ENCODE measurements around the gene CCL4L2.
"Not testable (repeated sequence)": the region's sequence is repeated elsewhere in the genome, so short reads cannot be mapped to it uniquely, and the experiment has no call there.

Gene CCL4L2

GRCh38 chr17:36185416-36185815 lies 25.4 kb upstream of the CCL4L2 start:
- DNase-seq (ENCODE audit: low read depth, low spot score): no peak
- ChIA-PET CTCF (interaction anchor here (3.7 kb wide), 1 partner anchor 37 kb away, joined by 46 read pairs; no protein-coding TSS in a partner anchor), POLR2A (interaction anchor here (1.6 kb wide), 1 partner anchor 75 kb away, joined by 5 read pairs; no protein-coding TSS in a partner anchor)
- no peak overlapping the region for H3K4me3 ChIP-seq (ENCODE audit: low read depth, low read length)
- TF ChIP-seq, protein P1, sequence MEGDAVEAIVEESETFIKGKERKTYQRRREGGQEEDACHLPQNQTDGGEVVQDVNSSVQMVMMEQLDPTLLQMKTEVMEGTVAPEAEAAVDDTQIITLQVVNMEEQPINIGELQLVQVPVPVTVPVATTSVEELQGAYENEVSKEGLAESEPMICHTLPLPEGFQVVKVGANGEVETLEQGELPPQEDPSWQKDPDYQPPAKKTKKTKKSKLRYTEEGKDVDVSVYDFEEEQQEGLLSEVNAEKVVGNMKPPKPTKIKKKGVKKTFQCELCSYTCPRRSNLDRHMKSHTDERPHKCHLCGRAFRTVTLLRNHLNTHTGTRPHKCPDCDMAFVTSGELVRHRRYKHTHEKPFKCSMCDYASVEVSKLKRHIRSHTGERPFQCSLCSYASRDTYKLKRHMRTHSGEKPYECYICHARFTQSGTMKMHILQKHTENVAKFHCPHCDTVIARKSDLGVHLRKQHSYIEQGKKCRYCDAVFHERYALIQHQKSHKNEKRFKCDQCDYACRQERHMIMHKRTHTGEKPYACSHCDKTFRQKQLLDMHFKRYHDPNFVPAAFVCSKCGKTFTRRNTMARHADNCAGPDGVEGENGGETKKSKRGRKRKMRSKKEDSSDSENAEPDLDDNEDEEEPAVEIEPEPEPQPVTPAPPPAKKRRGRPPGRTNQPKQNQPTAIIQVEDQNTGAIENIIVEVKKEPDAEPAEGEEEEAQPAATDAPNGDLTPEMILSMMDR (IDR thresholded peaks at IDR 0.05; ENCODE audit: insufficient read depth, low read length, missing control alignments): no peak

DNA sequence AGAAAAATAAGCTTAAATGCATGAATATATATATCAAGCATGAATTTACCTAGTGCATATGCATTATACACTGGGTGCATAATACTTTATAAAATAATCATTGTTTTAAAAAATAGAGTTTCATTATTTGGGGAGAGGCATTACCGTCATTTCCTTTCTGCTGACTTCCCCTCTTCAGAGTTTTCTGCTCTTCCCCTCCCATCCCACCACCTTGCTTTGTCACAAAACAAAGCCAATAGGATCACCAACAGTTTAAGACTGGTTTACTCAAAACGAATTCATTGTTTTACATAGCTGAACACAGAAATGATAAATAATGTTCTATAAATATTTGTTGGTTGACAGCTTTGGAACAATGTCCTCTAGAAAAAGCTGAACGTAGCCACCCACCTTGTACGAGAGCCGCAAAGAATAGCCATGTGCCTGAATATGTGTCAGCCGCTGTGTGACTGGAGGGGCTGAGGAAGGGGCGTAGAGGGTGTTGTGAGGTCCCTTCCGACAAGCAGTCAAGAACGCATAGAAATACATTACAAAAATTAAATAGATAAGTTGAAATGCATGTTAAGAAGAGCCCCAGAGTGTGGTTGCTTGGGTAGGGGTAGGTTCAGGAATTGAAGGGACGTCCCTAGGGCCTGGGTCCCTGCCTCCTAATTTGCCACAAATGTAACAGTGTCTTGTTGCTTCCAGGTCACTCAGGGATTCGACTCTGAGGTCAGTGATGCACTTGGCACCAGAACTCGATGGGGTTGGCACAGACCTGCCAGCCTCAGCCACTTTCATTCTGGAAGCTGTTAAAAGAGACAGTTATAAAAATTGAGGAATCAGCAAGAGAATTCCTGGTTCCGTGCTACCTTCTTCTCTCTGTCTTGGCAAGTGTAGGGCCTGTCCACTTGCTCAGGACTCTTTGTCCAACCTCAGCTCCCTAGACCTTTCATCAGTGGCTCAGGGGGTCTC lies 23.8 kb upstream of the CCL4L2 start:
- DNase-seq (ENCODE audit: low read depth, low spot score); POLR2A ChIA-PET; H3K4me3 ChIP-seq (ENCODE audit: low read depth, low read length): not testable (repeated sequence)
- CTCF ChIA-PET: interaction anchor here (1.4 kb wide), 1 partner anchor 38 kb away, joined by 4 read pairs; no protein-coding TSS in a partner anchor

GRCh38 chr17:36187943-36188665 lies 22.8 kb upstream of the CCL4L2 start:
- POLR2A ChIA-PET: interaction anchor here (0.6 kb wide), 1 partner anchor 55 kb away, joined by 3 read pairs; no protein-coding TSS in a partner anchor
- H3K4me3 ChIP-seq (ENCODE audit: low read depth, low read length); DNase-seq (ENCODE audit: low read depth, low spot score); CTCF ChIA-PET: not testable (repeated sequence)

- H3K4me3 ChIP-seq (ENCODE audit: low read depth, low read length): no peak overlapping the region
- DNase-seq (ENCODE audit: low read depth, low spot score): no peak
- TF ChIP-seq, protein P1 (IDR thresholded peaks at IDR 0.05; ENCODE audit: insufficient read depth, low read length, missing control alignments): no peak
- POLR2A ChIA-PET: no interaction called here
- CTCF ChIA-PET: no interaction called here
Observed at GRCh38 chr17:36188891-36189306, 22.0 kb upstream of the CCL4L2 start.

DNA sequence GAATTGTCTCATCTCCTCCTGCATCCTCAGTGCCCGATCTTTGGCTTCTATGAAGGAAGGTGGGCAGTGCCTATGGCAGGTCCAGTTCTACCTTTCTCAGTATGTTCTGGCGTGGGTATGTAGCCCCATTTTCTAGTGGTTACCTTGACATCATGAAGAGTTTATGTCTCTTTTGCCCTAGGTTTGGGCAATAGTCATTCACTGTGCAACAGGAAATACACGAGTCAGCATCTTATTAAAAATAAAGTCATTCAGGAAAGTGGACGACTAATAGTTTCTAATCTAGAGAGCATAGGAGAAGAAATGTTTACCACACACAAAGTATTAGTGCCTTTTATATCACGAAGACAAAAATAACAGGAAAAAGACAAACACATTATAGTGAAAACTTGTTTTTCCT lies 20.9 kb upstream of the CCL4L2 start:
- H3K4me3 ChIP-seq (ENCODE audit: low read depth, low read length); POLR2A ChIA-PET; CTCF ChIA-PET; DNase-seq (ENCODE audit: low read depth, low spot score): not testable (repeated sequence)

GRCh38 chr17:36190549-36191330 lies 20.1 kb upstream of the CCL4L2 start:
- DNase-seq (ENCODE audit: low read depth, low spot score); POLR2A ChIA-PET; H3K4me3 ChIP-seq (ENCODE audit: low read depth, low read length): not testable (repeated sequence)
- CTCF ChIA-PET: interaction anchor here (2.1 kb wide), 1 partner anchor 40 kb away, joined by 17 read pairs; no protein-coding TSS in a partner anchor

DNA sequence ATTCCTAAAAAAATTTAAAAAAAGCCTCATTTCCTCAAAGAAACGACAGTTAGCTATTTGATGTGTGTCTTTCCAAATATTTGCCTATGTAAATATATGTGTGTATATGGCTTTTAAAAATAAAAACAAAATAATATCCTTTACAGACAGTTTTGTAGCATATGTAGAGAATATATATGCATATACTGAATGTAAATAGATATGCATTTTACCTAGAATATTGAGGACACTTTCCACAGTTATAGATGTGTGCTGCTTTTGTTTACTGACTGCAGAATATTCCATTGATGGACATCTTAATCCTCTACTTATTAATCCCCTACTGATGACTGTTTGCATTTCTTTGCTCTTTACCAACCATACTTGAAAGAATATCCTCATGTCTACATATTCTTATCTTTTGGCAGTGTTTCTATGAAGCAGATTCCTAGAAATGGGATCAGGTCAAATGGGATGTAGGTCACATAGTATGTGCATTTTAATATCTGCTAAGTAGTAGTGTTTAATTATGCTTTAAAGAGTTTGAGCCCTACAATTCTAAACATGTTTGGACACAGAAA lies 17.6 kb upstream of the CCL4L2 start:
- DNase-seq (ENCODE audit: low read depth, low spot score): no peak
- CTCF ChIA-PET: interaction anchor here (2.1 to 2.2 kb wide), 2 partner anchors 10 to 43 kb away, joined by 16 to 17 read pairs; no protein-coding TSS in a partner anchor

GRCh38 chr17:36194147-36194831 lies 16.6 kb upstream of the CCL4L2 start:
- POLR2A ChIA-PET: interaction anchor here (1.4 to 2.9 kb wide), 2 partner anchors 11 kb away, joined by 11 to 17 read pairs; no protein-coding TSS in a partner anchor
- CTCF ChIA-PET: interaction anchor here (2.2 to 2.3 kb wide), 2 partner anchors 11 to 45 kb away, joined by 7 to 16 read pairs; no protein-coding TSS in a partner anchor

More for the DNA sequence above, 17.6 kb upstream of the CCL4L2 start:
- POLR2A ChIA-PET: interaction anchor here (2.9 kb wide), 1 partner anchor 10 kb away, joined by 17 read pairs; no protein-coding TSS in a partner anchor
- no peak overlapping the region for H3K4me3 ChIP-seq (ENCODE audit: low read depth, low read length)
- TF ChIP-seq, protein P1 (IDR thresholded peaks at IDR 0.05; ENCODE audit: insufficient read depth, low read length, missing control alignments): no peak

GRCh38 chr17:36194832-36195433 lies 15.9 kb upstream of the CCL4L2 start:
- CTCF ChIA-PET: interaction anchor here (2.3 kb wide), 1 partner anchor 46 kb away, joined by 7 read pairs; no protein-coding TSS in a partner anchor
- DNase-seq (ENCODE audit: low read depth, low spot score); H3K4me3 ChIP-seq (ENCODE audit: low read depth, low read length): not testable (repeated sequence)
- POLR2A ChIA-PET: interaction anchor here (1.4 kb wide), 1 partner anchor 12 kb away, joined by 11 read pairs; no protein-coding TSS in a partner anchor

More at GRCh38 chr17:36194147-36194831, 16.6 kb upstream of the CCL4L2 start:
- H3K4me3 ChIP-seq (ENCODE audit: low read depth, low read length); DNase-seq (ENCODE audit: low read depth, low spot score): not testable (repeated sequence)

Data from AG04449 (cell line).